ENCODE measurements around the gene UNC5A.

Gene UNC5A

DNA sequence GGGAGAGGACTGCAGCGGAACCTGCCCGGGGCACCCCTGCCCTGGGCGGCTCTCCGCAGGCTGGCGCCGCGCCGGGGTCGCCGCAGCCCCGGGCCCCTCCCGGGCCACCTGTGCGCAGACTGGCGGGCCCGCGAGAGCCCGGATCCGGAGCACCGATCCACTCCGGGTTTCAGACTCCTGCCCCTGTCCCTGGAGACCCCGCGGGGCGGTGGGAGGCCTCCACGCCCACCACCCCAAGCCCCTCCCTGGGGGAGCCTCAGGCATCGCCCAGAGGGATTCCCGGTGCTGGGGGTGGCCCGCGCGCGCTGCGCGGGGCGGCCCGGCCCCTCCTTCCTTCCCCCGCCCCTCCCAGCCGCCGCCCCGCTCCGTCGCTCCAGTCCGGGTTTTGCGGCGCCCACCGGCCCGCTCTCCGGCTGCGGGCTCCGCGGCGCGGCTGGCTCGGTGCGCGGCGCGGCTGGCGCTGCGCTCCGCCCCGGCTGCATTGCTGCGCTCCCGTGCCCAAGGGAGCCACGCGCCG, at the start of gene UNC5A:
Gene UNC5A (plus strand): TSS at position 479 of the 517 bp plus-strand sequence. CDS start 192 bp downstream, outside the sequence.
- DNase-seq (ENCODE audit: low spot score): no peak

DNA sequence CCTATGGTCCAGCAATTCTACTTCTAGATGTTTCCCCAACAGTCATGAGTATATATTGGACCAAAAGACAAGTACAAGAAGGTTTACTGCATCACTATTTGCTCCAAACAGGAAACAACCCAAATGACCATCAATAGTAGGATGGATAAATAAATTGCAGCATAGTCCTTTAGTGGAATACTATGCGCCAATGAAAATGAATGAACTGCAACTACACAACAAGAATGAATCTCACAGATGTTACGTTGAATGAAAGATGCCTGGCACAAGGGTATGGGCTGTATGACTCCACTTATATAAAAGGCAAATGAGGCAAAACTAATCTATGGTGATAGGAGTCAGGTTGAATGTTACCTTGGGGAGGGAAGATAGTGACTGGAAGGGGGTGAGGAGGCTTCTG, 48.6 kb upstream of the UNC5A start:
- no peak for DNase-seq (ENCODE audit: low spot score)

DNA sequence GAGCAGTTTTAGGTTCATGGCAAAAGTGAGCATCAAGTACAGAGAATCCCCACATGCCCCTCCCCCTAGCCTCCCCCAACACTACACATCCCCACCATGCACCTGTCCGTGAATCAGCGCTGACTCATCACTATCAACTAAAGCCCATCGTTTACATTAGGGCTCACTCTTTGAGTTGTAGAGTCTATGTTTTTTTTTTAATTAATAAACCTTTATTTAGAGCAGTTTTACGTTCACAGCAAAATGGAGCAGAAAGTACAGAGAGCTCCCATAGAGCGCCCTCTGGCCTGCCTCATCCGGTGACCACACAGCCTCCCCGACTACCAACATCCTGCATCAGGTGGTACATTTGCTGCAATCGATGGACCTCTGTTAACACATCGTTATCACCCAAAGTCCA, 47.9 kb upstream of the UNC5A start:
- DNase-seq (ENCODE audit: low spot score): no peak

DNA sequence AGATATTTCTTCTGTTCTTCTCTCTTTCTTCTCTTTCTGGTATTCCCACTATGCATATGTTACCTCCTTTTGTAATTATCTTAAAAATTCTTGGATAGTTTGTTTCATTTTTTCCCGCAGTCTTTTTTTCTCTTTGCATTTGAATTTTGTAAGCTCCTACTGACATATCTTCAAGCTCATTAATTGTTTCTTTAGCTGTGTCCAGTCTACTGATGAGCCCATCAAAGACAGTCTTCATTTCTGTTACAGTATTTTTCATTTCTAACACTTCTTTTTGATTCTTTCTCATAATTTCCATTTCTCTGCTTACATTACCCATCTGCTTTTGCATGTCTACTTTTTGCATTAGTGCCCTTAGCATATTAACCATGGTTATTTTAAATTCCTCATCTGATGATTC, 44.7 kb upstream of the UNC5A start:
- no peak for DNase-seq (ENCODE audit: low spot score)

DNA sequence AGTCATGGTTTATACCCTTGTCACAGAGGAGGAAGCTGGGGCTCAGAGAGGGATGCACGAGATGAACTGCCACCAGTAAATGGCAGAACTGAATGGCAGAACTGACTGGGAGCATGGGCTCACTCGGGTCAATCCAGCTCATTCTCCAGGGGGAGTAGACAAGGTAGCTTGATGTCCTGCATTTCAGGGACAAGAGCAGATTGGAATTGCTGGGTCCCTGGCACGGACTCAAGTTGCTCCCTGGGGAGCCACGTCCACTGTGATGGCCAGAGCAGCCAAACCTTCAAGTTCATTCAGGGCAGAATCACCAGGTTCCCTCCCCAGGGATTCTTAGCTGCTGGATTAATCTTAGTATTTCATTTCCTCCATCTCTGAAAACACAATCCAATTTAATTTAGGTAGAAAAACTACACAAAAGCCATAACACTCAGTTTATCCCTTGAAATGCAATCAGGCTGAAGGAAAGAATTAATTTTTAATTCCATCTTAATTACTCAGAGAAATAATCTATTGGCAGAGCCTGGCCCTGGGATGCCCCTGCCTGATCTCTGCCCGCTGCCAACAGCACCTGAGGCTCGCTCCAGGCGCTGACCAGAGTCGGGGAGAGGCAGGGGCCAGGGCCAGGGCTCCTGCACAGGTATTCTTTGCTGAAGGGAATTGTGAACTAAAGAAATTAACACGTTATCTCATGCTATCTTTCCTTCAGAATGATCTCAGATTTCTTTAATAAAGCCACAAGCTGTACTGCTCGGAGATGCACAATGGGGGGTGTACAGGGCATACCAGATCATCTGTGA, 42.0 kb upstream of the UNC5A start:
- DNase-seq (ENCODE audit: low spot score): no peak

DNA sequence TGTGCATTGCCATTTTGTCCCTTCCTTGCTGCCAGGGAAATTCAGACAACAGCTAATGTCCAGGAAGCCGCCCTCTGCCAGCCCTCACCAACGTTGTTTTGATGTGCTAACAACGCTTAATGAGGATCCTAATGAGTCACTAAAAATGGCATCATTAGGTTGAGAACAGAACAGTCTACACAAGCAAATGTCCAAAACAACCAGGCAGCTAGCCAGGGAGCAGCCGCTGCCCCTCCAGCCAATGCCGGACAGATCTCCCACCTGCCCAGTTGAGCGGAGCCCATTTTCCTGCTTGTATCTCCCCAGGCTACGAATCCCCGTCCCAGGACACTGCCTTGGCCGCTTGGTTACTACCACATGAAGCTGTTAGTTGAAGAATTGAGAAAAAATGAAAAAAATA, 40.4 kb upstream of the UNC5A start:
- DNase-seq (ENCODE audit: low spot score): no peak

DNA sequence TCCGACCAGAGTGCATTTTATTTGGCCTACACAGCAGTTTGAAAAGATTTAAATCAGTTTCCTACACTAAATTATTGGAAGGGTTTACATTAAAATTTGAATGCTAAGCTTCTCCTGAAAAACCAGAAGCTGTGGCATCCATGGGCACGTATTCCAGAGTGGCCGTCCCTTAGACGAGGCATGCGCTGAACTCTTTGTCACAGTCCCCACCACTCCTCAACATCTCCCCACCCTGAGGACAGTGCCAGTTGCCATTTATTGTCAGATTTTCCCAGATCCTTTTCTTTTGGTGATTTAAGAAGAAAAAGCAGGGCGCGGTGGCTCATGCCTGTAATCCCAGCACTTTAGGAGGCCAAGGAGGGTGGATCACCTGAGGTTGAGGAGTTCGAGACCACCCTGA, 39.9 kb upstream of the UNC5A start:
- DNase-seq (ENCODE audit: low spot score): no peak

DNA sequence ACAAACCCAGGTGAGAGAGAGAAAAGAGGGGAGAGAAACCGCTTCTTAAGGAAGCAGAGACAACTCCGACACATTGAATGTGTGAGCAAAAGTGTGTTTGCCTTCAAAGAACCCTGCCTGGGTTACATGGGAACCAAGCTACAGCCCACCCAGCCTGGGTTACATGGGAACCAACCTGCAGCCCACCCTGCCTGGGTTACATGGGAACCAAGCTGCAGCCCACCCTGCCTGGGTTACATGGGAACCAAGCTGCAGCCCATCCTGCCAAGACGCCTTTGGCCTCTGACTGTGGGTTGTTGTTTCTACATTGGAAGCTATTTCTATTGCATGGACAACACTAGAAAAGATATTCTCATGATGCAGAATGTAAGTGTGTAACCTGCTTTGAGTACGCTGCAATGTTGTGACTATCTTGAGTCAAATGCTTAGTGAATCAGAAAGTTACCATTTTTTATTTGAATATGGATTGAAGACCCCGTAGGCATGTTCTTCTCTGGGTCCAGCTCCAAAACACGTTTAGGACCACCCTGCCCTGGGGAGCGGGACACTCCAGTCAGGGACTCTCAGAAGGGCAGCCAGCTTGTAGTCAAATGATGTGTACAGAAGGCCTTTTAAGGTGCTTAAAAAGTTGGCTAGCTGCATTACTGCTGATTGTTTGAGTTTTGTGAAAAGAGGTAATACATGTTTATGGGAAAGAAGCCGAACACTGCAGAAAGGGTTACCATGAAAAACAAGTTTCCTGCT, 39.1 kb upstream of the UNC5A start:
- no peak for DNase-seq (ENCODE audit: low spot score)

DNA sequence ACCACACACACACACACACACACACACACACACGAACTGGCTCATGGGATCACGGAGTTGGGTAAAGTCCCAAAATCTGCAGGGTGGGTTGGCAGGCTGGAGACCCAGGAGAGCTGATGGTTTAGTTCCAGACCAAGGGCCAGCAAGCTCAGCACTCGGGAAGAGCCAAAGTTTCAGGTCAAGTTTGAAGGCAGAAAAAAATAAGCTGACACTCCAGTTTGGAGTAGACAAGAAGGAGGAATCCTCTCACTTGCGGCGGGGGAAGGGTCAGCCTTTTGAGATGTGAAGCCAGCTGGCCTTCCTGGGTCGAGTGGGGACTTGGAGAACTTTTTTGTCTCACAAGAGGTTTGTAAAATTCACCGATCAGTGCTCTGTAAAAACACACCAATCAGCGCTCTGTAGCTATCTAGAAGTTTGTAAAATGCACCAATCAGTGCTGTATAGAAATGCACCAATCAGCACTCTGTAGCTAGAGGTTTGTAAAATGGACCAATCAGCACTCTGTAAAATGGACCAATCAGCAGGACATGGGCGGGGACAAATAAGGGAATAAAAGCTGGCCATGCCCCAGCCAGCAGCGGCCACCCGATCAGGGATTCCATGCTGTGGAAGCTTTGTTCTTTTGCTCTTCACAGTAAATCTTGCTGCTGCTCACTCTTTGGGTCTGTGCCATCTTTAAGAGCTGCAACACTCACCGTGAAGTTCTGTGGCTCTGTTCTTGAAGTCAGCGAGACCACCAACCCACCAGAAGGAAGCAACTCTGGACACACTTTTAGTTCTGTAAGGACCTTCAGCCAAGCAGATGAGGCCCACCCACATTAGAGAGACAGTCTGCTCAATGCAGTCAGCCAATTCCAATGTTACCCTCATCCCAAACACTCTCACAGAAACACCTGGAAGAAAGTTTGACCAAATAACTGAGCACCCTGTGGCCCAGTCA, 37.8 kb upstream of the UNC5A start:
- DNase-seq (ENCODE audit: low spot score): no peak

DNA sequence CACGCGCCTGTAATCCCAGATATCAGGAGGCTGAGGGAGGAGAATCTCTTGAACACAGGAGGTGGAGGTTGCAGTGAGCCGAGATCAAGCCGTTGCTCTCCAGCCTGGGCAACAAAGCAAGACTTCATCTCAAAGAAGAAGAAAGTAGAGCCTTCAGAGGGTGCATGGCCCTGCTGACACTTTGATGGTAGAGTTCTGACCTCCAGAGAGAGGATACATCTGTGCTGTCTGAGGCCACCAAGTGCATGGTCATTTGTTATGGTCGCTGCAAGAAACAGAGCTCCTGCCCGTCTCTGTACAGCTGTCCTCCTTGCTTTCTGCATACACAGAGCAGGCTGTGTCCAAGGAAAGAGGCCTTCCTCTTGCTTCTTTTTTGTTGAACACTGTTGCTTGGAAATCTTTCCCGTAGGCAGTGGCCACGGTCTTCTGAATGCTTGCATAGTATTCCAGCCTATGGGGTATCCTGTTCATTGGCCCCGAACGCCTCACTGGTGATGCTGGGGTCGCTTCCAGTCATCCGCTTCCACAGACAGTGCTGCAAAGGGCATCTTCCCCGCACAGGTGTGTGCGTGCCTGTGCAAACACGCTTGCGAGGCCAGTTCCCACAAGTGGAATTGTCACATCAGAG, 36.8 kb upstream of the UNC5A start:
- no peak for DNase-seq (ENCODE audit: low spot score)

DNA sequence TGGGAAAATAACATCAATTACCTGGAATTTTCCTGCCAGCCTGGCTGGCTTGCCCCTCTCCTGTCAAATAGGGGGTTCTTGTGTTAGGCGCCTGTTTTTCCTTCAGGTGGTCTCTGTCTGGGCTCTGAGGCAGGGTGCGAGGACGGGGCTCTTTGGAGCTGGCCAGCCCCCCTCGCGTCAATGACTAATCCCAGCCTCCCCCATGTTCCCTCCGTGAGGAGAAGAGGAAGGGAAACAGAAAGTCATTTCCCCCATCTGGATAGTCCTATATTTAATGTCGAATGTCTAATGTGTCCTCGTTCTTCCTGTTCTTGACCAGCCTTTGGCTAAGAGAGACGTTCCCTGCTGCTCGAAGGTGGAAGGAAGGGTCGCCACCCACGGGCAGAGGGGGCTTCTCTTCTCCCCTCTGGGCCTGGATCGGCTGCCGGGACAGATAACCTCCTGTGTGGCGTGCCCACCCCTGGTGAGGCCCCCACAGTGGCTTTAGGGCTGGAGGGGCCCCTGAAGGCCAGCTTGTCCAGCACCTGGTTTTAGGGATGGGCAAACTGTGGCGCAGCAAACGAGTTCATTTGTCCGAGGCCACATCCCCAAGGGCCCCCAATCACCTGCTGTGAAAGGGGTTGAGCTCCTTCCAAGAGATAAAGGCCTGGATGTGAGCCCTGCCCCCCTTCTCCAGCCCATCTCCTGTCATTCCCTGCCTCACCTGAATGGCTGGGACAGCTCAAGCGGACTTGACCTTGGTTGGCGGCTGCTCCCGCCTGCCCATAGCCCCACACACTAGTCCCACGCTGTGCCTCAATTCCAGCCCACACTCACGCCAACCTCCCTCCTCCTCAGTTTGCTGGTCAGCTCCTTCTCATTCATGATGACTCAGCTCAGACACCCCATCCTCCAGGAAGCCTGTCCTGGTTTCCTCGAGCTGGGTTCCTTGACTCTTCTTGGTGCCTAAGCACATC, 35.9 kb upstream of the UNC5A start:
- no peak for DNase-seq (ENCODE audit: low spot score)

DNA sequence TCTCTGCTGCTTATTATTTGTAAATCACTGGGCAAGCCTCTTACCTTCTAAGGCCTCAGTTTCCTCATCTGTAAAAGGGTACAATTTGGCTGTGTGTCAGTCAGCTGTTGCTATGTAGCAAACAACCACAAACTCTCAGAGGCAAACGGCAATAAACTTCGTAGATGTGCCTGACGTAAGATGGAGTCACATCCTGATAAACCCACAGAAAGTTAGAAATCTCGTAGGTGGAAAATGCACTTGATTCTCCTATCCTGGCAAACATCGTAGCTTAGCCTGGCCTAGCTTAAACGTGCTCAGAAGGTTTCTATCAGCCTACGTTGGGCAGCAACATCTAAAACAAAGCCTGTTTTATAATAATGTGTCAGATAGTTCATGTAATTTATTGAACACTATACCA, 35.0 kb upstream of the UNC5A start:
- DNase-seq (ENCODE audit: low spot score): no peak

DNA sequence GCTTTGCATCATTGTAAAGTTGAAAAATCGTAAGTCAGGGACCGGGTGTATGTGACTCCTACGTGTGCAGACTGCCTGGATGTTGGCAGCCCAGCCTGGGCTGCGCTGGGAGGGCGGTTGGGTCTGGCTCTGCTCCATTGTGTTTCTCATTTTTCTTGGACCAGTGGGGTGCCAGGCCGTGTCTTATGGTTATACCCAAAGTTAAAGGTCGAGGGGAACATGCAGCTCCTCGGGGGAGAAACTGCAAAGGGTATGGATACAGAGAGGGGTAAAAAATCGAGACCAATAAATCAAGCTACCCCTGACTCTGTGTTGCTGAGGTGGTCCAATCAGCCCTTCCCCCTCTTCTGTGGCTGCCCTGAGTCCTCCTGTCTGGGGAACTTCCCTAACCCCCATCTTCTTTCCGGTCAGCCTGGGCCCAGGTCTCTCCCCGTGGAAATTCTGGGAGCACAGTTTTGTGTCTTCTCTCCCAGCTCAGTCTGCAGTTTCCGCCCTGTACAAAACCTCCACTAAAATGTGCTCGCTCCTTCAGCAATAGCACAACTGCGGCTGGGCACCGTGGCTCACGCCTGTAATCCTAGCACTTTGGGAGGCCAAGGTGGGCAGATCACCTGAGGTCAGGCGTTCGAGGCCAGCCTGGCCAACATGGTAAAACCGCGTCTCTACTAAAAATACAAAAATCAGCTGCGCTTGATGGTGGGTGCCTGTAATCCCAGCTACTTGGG, 34.1 kb upstream of the UNC5A start:
- no peak for DNase-seq (ENCODE audit: low spot score)

DNA sequence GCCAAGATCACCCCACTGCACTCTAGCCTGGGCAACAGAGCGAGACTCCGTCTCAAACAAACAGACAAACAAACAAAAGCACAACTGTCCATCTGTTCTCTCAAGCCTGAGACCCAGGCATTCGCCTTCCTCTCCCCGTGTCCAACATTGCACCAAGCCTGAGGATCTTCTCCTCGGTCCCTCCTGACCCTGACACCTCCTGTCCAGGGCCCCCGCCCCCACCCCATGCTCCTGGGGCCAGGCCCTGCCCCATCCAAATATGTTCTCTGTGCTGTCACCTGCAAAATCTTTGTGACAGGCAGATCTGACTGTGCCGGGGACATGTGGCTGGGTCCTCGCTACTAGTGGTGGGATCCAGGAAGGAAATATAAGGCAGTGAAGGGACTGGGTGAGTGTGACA, 33.4 kb upstream of the UNC5A start:
- no peak for DNase-seq (ENCODE audit: low spot score)

DNA sequence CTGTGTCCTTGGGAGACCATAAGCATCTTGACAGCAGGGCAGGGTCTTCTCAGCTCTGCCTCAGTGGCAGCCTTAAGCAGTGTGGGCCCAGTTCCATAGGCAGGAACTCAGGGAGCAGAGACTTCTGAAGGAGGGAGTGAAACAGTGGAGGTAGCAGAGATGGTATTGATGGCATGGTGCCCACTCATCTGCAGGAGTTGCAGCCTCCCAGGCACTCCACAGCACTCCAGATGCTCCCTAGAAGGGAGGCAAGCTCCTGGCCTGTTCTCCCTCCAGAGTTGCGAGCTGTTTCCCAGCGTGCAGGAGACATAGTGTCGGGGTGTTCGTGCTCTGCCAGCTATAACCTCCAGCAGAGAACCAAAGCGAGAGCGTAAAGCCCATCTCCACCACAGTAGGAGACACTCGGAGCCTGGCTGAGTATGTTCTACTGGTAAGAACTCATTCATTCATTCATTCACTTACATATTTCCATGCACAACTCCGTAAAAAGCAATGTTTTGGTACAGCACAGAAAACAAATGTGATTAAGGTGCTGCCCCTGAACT, 31.4 kb upstream of the UNC5A start:
- DNase-seq (ENCODE audit: low spot score): no peak

DNA sequence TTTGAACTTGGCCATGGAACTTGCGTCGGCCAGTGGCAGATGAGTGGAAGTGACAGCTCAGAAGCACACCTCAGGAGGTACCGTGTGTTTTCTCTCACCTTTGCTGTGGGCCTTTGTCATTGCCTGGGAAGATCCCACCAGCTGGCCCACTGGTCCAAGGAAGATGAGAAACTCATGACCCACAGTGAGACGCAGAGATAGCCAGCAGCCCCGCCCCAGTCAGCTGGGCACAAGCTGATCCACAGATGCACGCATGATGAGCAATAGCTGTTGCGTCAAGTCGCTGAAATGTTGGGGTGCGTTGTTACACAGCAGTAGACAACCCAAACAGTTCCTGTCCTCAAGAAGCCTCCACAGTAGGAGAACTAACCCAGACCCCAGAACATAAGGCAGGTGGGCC, 30.8 kb upstream of the UNC5A start:
- no peak for DNase-seq (ENCODE audit: low spot score)

DNA sequence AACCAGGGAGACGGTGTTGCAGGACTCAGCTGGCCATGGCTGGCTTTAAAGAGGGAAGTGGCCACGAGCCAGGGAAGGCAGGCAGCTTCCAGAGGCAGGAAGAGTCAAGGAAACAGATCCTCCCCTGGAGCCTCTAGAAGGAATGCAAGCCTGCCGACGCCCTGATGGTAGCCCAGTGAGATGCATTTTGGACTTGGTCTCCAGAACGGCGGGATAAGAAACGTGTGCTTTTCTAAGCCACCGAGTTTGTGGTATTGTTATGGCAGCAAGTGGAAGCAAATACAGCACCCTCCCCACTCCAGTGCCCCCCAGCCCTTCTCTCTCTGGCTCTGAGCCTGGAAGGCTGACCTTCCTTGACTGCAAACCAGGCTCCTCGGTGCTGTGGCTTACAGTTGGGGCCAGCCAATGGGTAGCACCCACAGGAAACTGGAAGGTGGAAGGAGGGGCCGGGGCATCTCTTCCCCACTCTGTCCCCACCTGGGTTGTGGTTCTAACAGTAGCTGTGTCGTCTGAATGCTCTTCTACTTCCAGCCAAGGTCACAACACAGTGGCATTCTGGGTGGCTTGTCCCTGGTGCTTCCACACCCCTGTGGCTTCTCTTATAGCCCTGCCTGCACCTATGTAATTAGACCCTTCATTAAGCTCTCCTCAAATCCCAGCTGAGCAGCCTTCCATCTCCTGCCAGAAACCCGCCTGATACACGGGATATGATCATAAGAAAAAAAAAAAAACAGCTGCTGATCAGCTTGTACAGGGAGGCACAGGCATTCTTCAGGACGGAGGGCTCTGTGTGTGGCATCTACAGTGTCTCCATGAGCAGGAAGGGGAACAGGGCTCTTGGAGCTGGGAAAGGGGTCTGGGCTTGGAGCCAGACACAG, 29.9 kb upstream of the UNC5A start:
- DNase-seq (ENCODE audit: low spot score): no peak

DNA sequence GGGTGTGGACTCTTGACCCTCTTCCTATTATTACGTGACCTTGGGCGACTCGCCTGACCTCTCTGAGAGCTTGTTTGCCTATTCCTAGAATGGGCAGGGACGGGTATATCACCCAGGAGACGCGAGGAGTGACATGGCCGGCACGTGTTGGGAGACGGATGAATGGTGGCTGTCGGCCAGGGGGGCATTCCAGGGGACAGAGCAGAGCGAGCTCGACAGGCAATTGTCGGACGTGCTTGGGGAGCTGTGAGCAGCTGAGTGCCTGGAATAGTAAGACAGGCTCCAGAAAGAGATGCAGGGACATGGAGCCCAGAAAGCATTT, 29.3 kb upstream of the UNC5A start:
- no peak for DNase-seq (ENCODE audit: low spot score)

Measured in globus pallidus (tissue), 1 donor.